ENCODE measurements around the gene CBLC.

DNA sequence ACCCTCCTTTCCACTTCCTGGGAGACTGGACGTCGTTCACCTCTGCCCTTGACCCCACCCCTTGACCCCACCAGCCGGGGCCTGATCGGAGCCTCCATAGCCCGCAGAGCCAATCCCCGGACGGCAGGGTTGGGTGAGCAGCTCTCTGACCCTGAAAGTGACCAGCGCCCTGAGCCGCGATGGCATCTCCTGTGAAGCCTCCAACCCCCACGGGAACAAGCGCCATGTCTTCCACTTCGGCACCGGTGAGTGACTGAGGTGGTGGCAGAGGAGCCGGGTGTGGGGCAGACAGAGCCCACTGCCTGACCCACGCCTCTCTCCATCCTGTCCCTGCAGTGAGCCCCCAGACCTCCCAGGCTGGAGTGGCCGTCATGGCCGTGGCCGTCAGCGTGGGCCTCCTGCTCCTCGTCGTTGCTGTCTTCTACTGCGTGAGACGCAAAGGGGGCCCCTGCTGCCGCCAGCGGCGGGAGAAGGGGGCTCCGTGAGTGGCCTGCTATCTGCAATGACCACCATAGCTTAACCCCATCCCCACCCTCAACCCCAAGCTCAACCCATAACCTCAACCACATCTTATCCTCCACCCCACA, 41.6 kb downstream of the CBLC start:
- TF ChIP-seq, protein P1, sequence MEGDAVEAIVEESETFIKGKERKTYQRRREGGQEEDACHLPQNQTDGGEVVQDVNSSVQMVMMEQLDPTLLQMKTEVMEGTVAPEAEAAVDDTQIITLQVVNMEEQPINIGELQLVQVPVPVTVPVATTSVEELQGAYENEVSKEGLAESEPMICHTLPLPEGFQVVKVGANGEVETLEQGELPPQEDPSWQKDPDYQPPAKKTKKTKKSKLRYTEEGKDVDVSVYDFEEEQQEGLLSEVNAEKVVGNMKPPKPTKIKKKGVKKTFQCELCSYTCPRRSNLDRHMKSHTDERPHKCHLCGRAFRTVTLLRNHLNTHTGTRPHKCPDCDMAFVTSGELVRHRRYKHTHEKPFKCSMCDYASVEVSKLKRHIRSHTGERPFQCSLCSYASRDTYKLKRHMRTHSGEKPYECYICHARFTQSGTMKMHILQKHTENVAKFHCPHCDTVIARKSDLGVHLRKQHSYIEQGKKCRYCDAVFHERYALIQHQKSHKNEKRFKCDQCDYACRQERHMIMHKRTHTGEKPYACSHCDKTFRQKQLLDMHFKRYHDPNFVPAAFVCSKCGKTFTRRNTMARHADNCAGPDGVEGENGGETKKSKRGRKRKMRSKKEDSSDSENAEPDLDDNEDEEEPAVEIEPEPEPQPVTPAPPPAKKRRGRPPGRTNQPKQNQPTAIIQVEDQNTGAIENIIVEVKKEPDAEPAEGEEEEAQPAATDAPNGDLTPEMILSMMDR (IDR thresholded peaks at IDR 0.05), result no peak
- TF ChIP-seq EZH2 (IDR thresholded peaks at IDR 0.05; ENCODE audit: borderline replicate concordance, insufficient read depth, low read depth, low read length, poor library complexity, severe bottlenecking), result no peak

All from B cell (primary cell).